OCI-LY1 (cell line): ENCODE measurements around the gene PCGF5.

Experiments used
- H2AFZ ChIP-seq: fragments of 200-600 bp; sonication (generic), shearing (Covaris generic); 2 replicates; pipeline ENCODE4 v1.6.0; 2014; ENCODE audit warnings: antibody characterized with exemption, mild to moderate bottlenecking, low read length
- H3F3A ChIP-seq: fragments of 200-600 bp; sonication (generic), shearing (Covaris generic); 2 replicates; pipeline ENCODE4 v1.6.0; 2014; ENCODE audit warnings: mild to moderate bottlenecking, antibody characterized with exemption, low read length, moderate library complexity; ENCODE audit not compliant: insufficient read depth
- H3K27ac ChIP-seq: fragments of 200-600 bp; sonication (generic); 2 replicates; pipeline ENCODE4 v1.5.1; 2014; ENCODE audit warnings: low read length, mixed run types, mild to moderate bottlenecking, low read depth; ENCODE audit not compliant: poor library complexity, severe bottlenecking
- H3K27me3 ChIP-seq: fragments of 200-600 bp; sonication (generic); 2 replicates; pipeline ENCODE4 v1.6.0; 2014; ENCODE audit warnings: antibody characterized with exemption, mild to moderate bottlenecking, low read length, moderate library complexity; ENCODE audit not compliant: insufficient read depth
- H3K36me3 ChIP-seq: fragments of 200-600 bp; sonication (generic); 2 replicates; pipeline ENCODE4 v1.6.1; 2014; ENCODE audit warnings: mild to moderate bottlenecking, antibody characterized with exemption, low read length, moderate library complexity, mixed read lengths; ENCODE audit not compliant: insufficient read depth
- H3K4me1 ChIP-seq: fragments of 200-600 bp; sonication (generic); 2 replicates; pipeline ENCODE4 v1.5.1; 2014; ENCODE audit warnings: mild to moderate bottlenecking, low read length, moderate library complexity; ENCODE audit not compliant: insufficient read depth, severe bottlenecking
- H3K4me2 ChIP-seq: fragments of 200-600 bp; sonication (generic), shearing (Covaris generic); 2 replicates; pipeline ENCODE4 v1.6.1; 2014; ENCODE audit warnings: low read length
- H3K4me3 ChIP-seq: fragments of 200-600 bp; sonication (generic); 2 replicates; pipeline ENCODE4 v1.5.1; 2014; ENCODE audit warnings: low read length, low read depth, mild to moderate bottlenecking, mixed read lengths; ENCODE audit not compliant: poor library complexity, severe bottlenecking
- H3K79me2 ChIP-seq: fragments of 200-600 bp; shearing (Covaris generic); 2 replicates; pipeline ENCODE4 v1.6.1; 2016; ENCODE audit warnings: mixed run types, low read length, mixed read lengths; ENCODE audit not compliant: insufficient read depth
- H3K9ac ChIP-seq: fragments of 200-600 bp; sonication (generic), shearing (Covaris generic); 2 replicates; pipeline ENCODE4 v1.6.1; 2014; ENCODE audit warnings: mild to moderate bottlenecking, low read length, mixed read lengths
- H3K9me2 ChIP-seq: fragments of 200-600 bp; sonication (generic), shearing (Covaris generic); 2 replicates; pipeline ENCODE4 v1.6.1; 2014; ENCODE audit warnings: low read depth, mild to moderate bottlenecking, low read length, mixed read lengths
- H3K9me3 ChIP-seq: fragments of 200-600 bp; shearing (Covaris generic); 2 replicates; pipeline ENCODE4 v1.6.1; 2014; ENCODE audit warnings: low read length, mixed read lengths
- H4K20me1 ChIP-seq: fragments of 200-600 bp; sonication (generic), shearing (Covaris generic); 2 replicates; pipeline ENCODE4 v1.6.0; 2016; ENCODE audit warnings: mild to moderate bottlenecking, low read length; ENCODE audit not compliant: insufficient read depth
- EZH2 ChIP-seq: fragments of 200-600 bp; sonication (generic), shearing (Covaris generic); IDR thresholded peaks from 2 replicates; pipeline ENCODE4 v1.8.0; 2017; ENCODE audit warnings: borderline replicate concordance, mixed run types, mild to moderate bottlenecking, antibody characterized with exemption, low read length, moderate library complexity, mixed read lengths
- TF ChIP-seq, protein P1 (sequence below): fragments of 200-600 bp; sonication (generic), shearing (Covaris generic); IDR thresholded peaks from 2 replicates; pipeline ENCODE4 v1.5.1; 2017; ENCODE audit warnings: mild to moderate bottlenecking, antibody characterized with exemption, low read length, moderate library complexity, mixed read lengths

Gene PCGF5

DNA sequence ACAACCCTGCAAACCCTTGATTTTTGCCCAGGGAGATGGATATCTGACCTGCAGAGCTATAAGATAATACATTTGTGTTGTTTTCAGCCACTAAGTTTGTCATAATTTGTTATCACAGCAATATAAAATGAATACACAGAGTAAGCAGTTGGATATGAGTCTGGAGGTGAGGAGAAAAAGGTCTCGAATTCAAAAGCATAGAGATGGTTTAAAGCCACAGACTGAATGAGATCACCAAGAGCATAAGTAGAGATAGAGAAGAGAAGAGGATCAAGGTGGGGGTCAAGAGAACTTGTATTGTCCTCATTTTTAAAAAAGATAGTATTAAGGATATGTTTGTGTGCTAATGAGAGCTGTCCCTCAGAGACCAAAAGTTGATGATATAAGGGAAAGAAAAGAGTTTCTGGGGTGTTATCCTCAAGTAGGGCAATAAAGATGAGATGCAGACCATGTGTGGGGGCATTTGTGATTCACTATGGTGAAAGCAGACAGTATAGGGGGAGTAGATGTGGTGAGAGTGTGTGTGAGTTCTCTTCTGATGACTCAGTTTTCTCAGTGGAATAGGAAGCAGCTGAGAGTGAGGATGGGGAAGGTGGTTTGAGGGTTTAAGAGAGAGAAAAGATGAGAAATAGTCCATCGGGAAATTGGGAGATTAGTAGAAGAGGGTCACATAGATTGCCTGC, 25.8 kb upstream of the PCGF5 start:
- no peak overlapping the region for H3K4me3 ChIP-seq
- H3K9me3 ChIP-seq: no peaks in the 10 kb centered on the region
- peaks cover 78% of the 10 kb centered on the region for H3K4me1 ChIP-seq
- no peaks in the 10 kb centered on the region; the same call in 1 of the 2 replicates for H3K36me3 ChIP-seq
- no peaks in the 10 kb centered on the region for H3K27me3 ChIP-seq
- no peak overlapping the region for H3K9ac ChIP-seq
- no peaks in the 10 kb centered on the region for H3K9me2 ChIP-seq
- no peaks in the 10 kb centered on the region for H3F3A ChIP-seq
- no peaks in the 10 kb centered on the region for H4K20me1 ChIP-seq
- H3K27ac ChIP-seq: peak overlapping the region; percentile 56
- H3K79me2 ChIP-seq: peaks cover 16% of the 10 kb centered on the region; the same call in 1 of the 2 replicates
- TF ChIP-seq, protein P1, sequence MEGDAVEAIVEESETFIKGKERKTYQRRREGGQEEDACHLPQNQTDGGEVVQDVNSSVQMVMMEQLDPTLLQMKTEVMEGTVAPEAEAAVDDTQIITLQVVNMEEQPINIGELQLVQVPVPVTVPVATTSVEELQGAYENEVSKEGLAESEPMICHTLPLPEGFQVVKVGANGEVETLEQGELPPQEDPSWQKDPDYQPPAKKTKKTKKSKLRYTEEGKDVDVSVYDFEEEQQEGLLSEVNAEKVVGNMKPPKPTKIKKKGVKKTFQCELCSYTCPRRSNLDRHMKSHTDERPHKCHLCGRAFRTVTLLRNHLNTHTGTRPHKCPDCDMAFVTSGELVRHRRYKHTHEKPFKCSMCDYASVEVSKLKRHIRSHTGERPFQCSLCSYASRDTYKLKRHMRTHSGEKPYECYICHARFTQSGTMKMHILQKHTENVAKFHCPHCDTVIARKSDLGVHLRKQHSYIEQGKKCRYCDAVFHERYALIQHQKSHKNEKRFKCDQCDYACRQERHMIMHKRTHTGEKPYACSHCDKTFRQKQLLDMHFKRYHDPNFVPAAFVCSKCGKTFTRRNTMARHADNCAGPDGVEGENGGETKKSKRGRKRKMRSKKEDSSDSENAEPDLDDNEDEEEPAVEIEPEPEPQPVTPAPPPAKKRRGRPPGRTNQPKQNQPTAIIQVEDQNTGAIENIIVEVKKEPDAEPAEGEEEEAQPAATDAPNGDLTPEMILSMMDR: no peak
- TF ChIP-seq EZH2: no peak
- no peak overlapping the region for H2AFZ ChIP-seq
- no peak overlapping the region for H3K4me2 ChIP-seq

DNA sequence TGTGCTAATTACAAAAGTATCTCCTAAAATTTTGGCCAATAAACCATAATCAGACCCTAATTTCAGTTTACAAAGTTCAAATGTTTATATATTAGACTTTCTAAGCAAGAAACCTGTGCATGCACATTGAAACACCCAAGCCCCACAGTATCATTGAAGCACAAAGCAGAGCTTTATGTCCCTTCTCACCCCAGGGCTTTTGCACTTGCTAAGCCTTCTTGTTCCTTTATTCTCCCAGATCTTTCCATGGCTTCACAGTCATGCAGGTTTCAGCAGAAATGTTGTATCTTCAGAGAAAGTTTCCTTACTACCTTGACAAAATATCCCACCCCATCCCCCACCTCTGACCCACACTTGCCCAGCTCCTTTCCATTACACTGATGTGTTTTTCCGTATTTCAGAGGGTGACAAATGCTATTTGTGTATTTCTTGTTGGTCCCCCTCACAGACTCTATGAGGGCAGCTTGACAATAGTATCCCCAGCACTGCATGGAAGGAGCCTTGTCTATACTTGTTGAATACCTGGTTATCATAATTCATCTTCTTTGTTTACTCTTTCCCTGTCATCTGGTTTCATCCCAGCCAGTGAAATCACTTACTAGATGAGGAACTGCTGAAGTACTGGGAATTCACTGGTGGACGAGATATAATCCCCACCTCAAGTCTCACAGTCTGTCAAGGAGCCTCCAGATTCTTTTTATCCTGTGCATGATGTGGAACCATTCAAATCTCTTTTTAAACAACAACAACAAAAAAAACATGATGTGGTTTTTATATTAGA, 24.0 kb upstream of the PCGF5 start:
- H3K27ac ChIP-seq: peak overlapping the region; percentile 98
- H3K4me1 ChIP-seq: peaks cover 78% of the 10 kb centered on the region
- H3K36me3 ChIP-seq: no peaks in the 10 kb centered on the region; the same call in 1 of the 2 replicates
- no peaks in the 10 kb centered on the region for H3K9me2 ChIP-seq
- peaks cover 12% of the 10 kb centered on the region; the same call in 1 of the 2 replicates for H3K79me2 ChIP-seq
- peak overlapping the region; percentile 13; the same call in 1 of the 2 replicates for H3K9ac ChIP-seq
- no peaks in the 10 kb centered on the region for H3K9me3 ChIP-seq
- no peaks in the 10 kb centered on the region for H4K20me1 ChIP-seq
- no peak for TF ChIP-seq EZH2
- TF ChIP-seq, protein P1: no peak
- H3F3A ChIP-seq: no peaks in the 10 kb centered on the region
- peak overlapping the region; percentile 16; the same call in 1 of the 2 replicates for H3K4me2 ChIP-seq
- no peak overlapping the region for H3K4me3 ChIP-seq
- H2AFZ ChIP-seq: no peak overlapping the region
- H3K27me3 ChIP-seq: no peaks in the 10 kb centered on the region

DNA sequence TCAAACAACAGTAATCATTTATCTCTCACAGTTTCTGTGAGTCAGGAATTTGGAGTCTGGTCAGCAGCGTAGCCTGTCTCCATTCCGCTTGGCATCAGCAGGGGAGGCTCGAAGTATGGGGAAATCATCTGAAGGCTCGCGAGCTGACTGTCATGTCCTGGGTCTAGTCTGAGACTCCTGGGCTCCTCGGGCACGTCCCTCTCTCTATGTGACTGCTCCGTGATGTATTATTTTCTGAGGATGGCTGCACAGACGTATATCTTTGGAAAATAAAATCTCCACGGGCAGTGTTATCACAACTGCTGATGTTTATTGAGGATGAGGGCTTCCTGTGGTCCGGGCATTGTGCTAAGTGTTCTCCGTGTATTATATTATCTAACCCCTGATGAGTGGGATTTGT, 23.3 kb upstream of the PCGF5 start:
- no peak for TF ChIP-seq EZH2
- TF ChIP-seq, protein P1: no peak
- H3K9ac ChIP-seq: no peak overlapping the region; the same call in 1 of the 2 replicates
- peak overlapping the region; percentile 98 for H3K27ac ChIP-seq
- H3K27me3 ChIP-seq: no peaks in the 10 kb centered on the region
- H2AFZ ChIP-seq: no peak overlapping the region
- H4K20me1 ChIP-seq: no peaks in the 10 kb centered on the region
- no peaks in the 10 kb centered on the region for H3K9me2 ChIP-seq
- H3K79me2 ChIP-seq: peaks cover 10% of the 10 kb centered on the region
- no peak overlapping the region for H3K4me3 ChIP-seq
- H3K36me3 ChIP-seq: no peaks in the 10 kb centered on the region; the same call in 1 of the 2 replicates
- H3K9me3 ChIP-seq: no peaks in the 10 kb centered on the region
- no peaks in the 10 kb centered on the region; the same call in 1 of the 2 replicates for H3F3A ChIP-seq
- H3K4me1 ChIP-seq: peaks cover 78% of the 10 kb centered on the region
- H3K4me2 ChIP-seq: peak overlapping the region; percentile 16; the same call in 1 of the 2 replicates
